Skeletal muscle tissue (tissue), 4 donors: Measurements from ENCODE around the gene MROH2B. TPM values are rescaled to one million over a fixed set of nuclear protein-coding genes. Genes with fewer than 3 reads are reported as not detected.

Experiments used
- H3K27ac ChIP-seq: one replicate; pipeline ENCODE4 v1.7.0; 2013; ENCODE audit warnings: mild to moderate bottlenecking, low read depth, low read length, inconsistent platforms
- H3K27me3 ChIP-seq, 3 donors: one replicate each; pipeline ENCODE4 v1.7.0; 2013; ENCODE audit warnings: low read length in 3 of 3; ENCODE audit not compliant: control insufficient read depth in 3 of 3, insufficient read depth in 3 of 3
- H3K36me3 ChIP-seq, 3 donors: one replicate each; pipeline ENCODE4 v1.7.0; 2013; ENCODE audit warnings: low read length in 3 of 3; ENCODE audit not compliant: control insufficient read depth in 3 of 3, insufficient read depth in 3 of 3
- H3K4me1 ChIP-seq, 3 donors: one replicate each; pipeline ENCODE4 v1.7.0; 2013; ENCODE audit warnings: low read length in 3 of 3, mild to moderate bottlenecking in 3 of 3; ENCODE audit not compliant: control insufficient read depth in 3 of 3, insufficient read depth in 3 of 3
- H3K4me3 ChIP-seq, 3 donors: one replicate each; pipeline ENCODE4 v1.7.0; 2013; ENCODE audit warnings: low read length in 3 of 3
- H3K9ac ChIP-seq, 3 donors: one replicate each; pipeline ENCODE4 v1.7.0; 2013; ENCODE audit warnings: low read length in 3 of 3, mild to moderate bottlenecking in 3 of 3, moderate library complexity in 2 of 3, low read depth in 1 of 3
- H3K9me3 ChIP-seq, 3 donors: one replicate each; pipeline ENCODE4 v1.7.0; 2013; ENCODE audit warnings: low read length in 3 of 3; ENCODE audit not compliant: control insufficient read depth in 3 of 3
- total RNA-seq: library from RNA; depleted of rRNA; stranded (reverse); fragments of >200 nt; gene quantifications from one replicate; pipeline ENCODE4 v1.2.3, GENCODE V29; 2014
- donor health status: Osteomylitis.

MROH2B gene
- total RNA-seq, 1 donor from 2014 or later = not detected

DNA sequence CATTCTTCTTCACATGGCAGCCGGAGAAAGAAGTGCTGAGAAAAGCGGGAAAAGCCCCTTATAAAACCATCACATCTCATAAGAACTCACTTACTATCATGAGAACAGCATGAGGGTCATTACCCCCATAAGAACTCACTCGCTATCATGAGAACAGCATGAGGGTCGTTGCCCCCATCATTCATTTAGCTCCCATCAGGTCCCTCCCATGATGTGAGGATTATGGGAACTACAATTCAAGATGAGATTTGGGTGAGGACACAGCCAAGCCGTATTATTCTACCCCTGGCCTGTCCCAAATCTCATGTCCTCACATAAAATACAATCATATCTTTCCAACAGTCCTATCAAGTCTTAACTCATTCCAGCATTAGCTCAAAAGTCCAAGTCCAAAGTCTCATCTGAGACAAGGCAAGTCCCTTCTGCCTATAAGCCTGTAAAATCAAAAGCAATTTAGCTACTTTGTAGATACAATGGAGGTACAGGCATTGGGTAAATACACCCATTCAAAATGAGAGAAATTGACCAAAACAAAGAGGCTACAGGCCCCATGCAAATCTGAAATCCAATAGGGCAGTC is 79.1 kb downstream of the MROH2B start:
- H3K27me3 ChIP-seq = no peaks in the 10 kb centered on the region
- no peaks in the 10 kb centered on the region for H3K9me3 ChIP-seq
- H3K4me1 ChIP-seq = peaks cover 0 to 7% (median 3%) of the 10 kb centered on the region in 3 donors
- H3K36me3 ChIP-seq = no peaks in the 10 kb centered on the region
- no peak overlapping the region for H3K4me3 ChIP-seq
- no peak overlapping the region for H3K9ac ChIP-seq
- peak overlapping the region; percentile 71 for H3K27ac ChIP-seq

DNA sequence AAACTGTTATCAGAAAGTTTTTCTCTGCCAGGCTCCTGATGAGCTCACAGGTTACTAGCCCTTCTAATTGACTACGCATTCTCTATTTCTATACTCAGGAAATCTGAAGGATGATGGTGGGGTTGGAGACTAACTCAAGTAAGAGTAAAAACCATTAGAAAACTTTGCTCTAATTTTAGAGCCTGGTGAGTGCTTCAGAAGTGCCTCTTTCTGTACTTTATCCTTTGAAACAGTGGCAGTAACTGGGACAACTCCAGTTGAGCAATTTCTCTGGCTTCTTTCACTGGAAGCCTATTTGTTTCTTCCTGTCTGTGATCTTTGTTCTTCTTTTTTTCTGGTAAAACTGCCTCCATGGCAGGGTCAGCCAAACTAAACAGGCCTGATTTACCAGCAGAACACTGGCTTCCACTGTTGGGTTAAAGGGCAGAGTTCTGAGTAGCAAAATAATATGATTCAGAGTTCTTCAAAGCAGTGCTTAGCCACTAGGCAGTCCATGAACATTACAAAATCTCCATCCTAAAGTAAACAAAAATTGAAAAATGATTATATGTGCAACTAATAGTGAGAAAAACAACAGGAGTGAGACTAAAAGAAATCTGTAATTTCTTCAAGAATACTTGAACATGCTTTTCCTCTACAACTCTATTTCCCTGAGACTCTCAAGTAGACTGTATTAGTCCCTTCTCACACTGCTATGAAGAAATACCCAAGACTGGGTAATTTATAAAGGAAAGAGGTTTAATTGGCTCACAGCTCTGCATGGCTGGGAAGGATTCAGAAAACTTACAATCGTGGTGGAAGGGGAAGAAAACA is 79.8 kb downstream of the MROH2B start:
- Histone ChIP-seq H3K27me3 (no peaks in the 10 kb centered on the region), H3K27ac (peak overlapping the region; percentile 71), H3K4me3 (no peak overlapping the region), H3K9ac (no peak overlapping the region), H3K4me1 (peaks cover 0 to 7% (median 3%) of the 10 kb centered on the region in 3 donors), H3K36me3 (no peaks in the 10 kb centered on the region), H3K9me3 (no peaks in the 10 kb centered on the region)

- Histone ChIP-seq H3K9ac (no peak overlapping the region), H3K9me3 (no peaks in the 10 kb centered on the region), H3K4me1 (peaks cover 0 to 7% (median 3%) of the 10 kb centered on the region in 3 donors), H3K4me3 (no peak overlapping the region), H3K27ac (no peak overlapping the region), H3K36me3 (no peaks in the 10 kb centered on the region), H3K27me3 (no peaks in the 10 kb centered on the region)
Observed at GRCh38 chr5:40988746-40989510, 82.2 kb downstream of the MROH2B start.

DNA sequence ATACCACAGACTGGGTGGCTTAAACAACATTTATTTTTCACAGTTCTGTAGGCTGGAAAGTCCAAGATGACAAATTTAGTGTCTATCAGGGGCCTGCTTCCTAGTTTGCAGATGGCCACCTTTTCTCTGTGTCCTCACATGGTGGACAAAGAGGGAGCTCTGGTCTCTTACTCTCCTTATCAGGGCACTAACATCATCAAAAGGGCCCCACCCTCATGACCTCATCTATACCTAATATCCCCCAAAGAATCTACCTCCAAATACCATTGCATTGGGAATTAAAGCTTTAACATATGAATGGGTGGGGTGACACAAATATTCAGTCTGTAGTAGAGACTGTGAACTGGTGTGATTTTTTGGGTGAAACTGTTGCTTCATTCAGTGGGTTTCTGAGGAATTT is 83.8 kb downstream of the MROH2B start:
- H3K9me3 ChIP-seq = no peaks in the 10 kb centered on the region
- H3K27ac ChIP-seq = no peak overlapping the region
- H3K4me1 ChIP-seq = peaks cover 0 to 6% (median under 1%) of the 10 kb centered on the region in 3 donors
- H3K36me3 ChIP-seq = no peaks in the 10 kb centered on the region
- no peaks in the 10 kb centered on the region for H3K27me3 ChIP-seq
- H3K4me3 ChIP-seq = no peak overlapping the region
- H3K9ac ChIP-seq = no peak overlapping the region

DNA sequence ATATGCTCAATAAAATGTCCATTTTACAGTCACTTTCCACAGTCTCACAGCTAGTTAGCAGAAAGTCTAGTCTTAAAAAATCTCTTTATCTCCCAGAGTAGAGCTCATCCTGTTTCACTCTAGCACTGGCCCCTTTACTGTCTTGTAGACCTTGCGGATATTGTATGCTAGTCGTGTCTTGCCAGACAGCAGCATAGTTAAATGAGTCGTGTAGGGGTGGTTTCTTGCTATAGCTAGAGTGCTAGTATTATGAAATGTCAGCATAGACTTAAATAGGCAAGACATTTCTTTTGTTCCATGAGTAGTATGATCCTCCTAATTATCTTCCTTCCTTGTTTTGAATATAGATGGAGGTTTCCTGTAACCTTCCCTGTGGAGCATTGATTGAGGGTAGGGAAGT is 84.5 kb downstream of the MROH2B start:
- Histone ChIP-seq H3K36me3 (no peaks in the 10 kb centered on the region), H3K27me3 (no peaks in the 10 kb centered on the region), H3K9ac (no peak overlapping the region), H3K4me1 (no peaks in the 10 kb centered on the region), H3K4me3 (no peak overlapping the region), H3K9me3 (no peaks in the 10 kb centered on the region), H3K27ac (no peak overlapping the region)

- Histone ChIP-seq H3K27me3 (no peaks in the 10 kb centered on the region), H3K27ac (no peak overlapping the region), H3K4me1 (no peaks in the 10 kb centered on the region), H3K36me3 (no peaks in the 10 kb centered on the region), H3K4me3 (no peak overlapping the region), H3K9ac (no peak overlapping the region), H3K9me3 (no peaks in the 10 kb centered on the region)
Observed at GRCh38 chr5:40985501-40985900, 85.6 kb downstream of the MROH2B start.

GRCh38 chr5:40984884-40985283 is 86.3 kb downstream of the MROH2B start:
- no peak overlapping the region for H3K27ac ChIP-seq
- no peaks in the 10 kb centered on the region for H3K4me1 ChIP-seq
- no peak overlapping the region for H3K9ac ChIP-seq
- H3K36me3 ChIP-seq = no peaks in the 10 kb centered on the region
- H3K9me3 ChIP-seq = no peaks in the 10 kb centered on the region
- H3K27me3 ChIP-seq = no peaks in the 10 kb centered on the region
- no peak overlapping the region for H3K4me3 ChIP-seq

DNA sequence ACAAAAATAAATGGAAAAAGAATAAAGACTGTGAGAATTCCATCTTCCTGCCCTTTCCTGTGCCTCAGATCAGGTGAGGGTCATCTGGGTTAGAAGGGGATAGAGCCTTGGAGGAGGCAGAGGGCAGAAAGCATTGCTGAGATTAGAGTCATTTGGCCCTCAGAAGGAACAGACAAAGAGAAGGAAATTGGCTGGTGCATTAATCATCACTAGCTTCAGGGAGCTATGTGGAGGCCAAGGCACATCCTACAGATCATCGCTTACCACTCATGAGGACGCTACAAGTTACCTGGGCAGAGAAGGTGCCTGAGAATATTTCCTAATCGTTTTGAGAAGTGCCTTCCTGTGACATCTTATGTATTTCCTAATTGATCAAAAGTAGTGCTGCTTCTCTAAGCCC is 87.4 kb downstream of the MROH2B start:
- no peaks in the 10 kb centered on the region for H3K4me1 ChIP-seq
- H3K4me3 ChIP-seq = no peak overlapping the region
- no peaks in the 10 kb centered on the region for H3K36me3 ChIP-seq
- no peak overlapping the region for H3K27ac ChIP-seq
- H3K27me3 ChIP-seq = no peaks in the 10 kb centered on the region
- no peak overlapping the region for H3K9ac ChIP-seq
- no peaks in the 10 kb centered on the region for H3K9me3 ChIP-seq

DNA sequence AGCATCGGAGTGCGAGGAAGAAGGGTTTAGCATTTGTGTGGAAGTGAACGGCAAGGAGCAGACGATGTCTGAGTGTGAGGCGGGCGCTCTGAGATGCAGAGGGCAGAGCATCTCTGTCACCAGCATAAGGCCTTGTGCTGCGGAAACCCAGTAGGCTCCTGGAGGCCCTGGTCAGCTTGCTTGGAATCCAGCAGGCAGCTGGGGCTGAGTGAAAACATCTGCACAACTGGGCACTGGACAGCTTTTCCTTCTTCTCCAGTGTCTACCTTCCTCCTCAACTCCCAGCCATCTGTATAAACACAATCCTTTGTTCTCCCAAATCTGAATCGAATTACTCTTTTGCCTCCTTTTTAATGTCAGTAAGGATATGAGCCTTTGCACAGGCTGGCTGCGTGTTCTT is 89.7 kb downstream of the MROH2B start:
- no peaks in the 10 kb centered on the region for H3K4me1 ChIP-seq
- H3K9ac ChIP-seq = no peak overlapping the region
- no peak overlapping the region for H3K27ac ChIP-seq
- H3K4me3 ChIP-seq = no peak overlapping the region
- no peaks in the 10 kb centered on the region for H3K9me3 ChIP-seq
- no peaks in the 10 kb centered on the region for H3K36me3 ChIP-seq
- H3K27me3 ChIP-seq = no peaks in the 10 kb centered on the region

GRCh38 chr5:40976836-40977235 is 94.3 kb downstream of the MROH2B start:
- no peak overlapping the region for H3K27ac ChIP-seq
- no peaks in the 10 kb centered on the region for H3K36me3 ChIP-seq
- no peaks in the 10 kb centered on the region for H3K9me3 ChIP-seq
- no peak overlapping the region for H3K9ac ChIP-seq
- no peaks in the 10 kb centered on the region for H3K4me1 ChIP-seq
- H3K27me3 ChIP-seq = no peaks in the 10 kb centered on the region
- H3K4me3 ChIP-seq = no peak overlapping the region
